ENCODE measurements around the gene LTF. TPM values are rescaled to one million over a fixed set of nuclear protein-coding genes. Genes with fewer than 3 reads are reported as not detected.

The LTF gene
- total and polyA plus RNA-seq, 9 of the 15 experiments (the other 6 are each of a cell fraction or from before 2014, with no cell fraction given), result 0.07 TPM; not detected in 8

DNA sequence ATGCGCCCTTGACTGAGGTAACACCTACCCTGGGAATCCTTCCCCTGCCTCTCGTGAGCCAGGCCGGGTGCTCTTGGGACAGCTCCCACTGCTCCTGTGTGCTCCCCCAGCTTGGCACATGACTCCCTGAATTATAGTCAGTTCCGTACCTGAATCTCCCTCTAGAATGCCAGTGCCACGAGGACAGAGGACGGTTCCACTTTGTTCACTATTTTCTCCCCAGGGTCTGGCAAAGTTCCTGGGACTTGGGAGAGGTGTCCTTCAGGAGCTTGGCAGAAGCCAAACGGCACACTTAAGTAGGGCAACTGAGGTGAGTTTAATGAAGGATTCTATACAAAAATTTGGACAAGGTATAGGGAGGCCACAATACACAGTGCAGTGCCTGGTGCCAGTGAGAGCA, 67.6 kb downstream of the LTF start:
- Histone ChIP-seq H4K20me1 (replicated peaks; ENCODE audit: control insufficient read depth, insufficient read depth, low read length) (no peaks in the 10 kb centered on the region), H3K4me2 (ENCODE audit: insufficient read depth, low read length) (no peak overlapping the region), H3K79me2 (ENCODE audit: control insufficient read depth, insufficient read depth, low read length) (no peaks in the 10 kb centered on the region), H3K9me1 (ENCODE audit: control insufficient read depth, insufficient read depth, low read length) (no peaks in the 10 kb centered on the region), H3K27ac (ENCODE audit: extremely low read depth, low read depth, low read length) (no peak overlapping the region), H3K27me3 (ENCODE audit: control insufficient read depth in 2 of 2, insufficient read depth in 2 of 2, low read length in 2 of 2) (peaks cover 0 to 17% of the 10 kb centered on the region in 2 experiments; a peak in 2 of 5 replicates), H3K4me3 (no peak overlapping the region), H3K4me1 (replicated peaks in 1 of 2; ENCODE audit: control insufficient read depth in 2 of 2, insufficient read depth in 2 of 2, low read length in 2 of 2) (peaks cover 10 to 48% of the 10 kb centered on the region in 2 experiments), H3K36me3 (ENCODE audit: control insufficient read depth, insufficient read depth, low read length) (no peaks in the 10 kb centered on the region), H3K9ac (ENCODE audit: insufficient read depth in 1 of 2, low read depth in 2 of 2, low read length in 2 of 2) (no peak overlapping the region), H2AFZ (ENCODE audit: low read depth, low read length) (no peak overlapping the region), H3K9me3 (replicated peaks; ENCODE audit: control insufficient read depth, insufficient read depth, low read depth, low read length) (no peaks in the 10 kb centered on the region)
- no TSS peak for BruUV-seq (replicated peaks)
- DNase-seq (ENCODE audit: extremely low read depth in 1 of 4, low spot score in 3 of 4) (no peak), ATAC-seq (no peak), FAIRE-seq (no peak)
- intact Hi-C loops (cut with micrococcal nuclease), result no loop called here
- in situ Hi-C loops (cut with MboI), result no loop called here
- ChIA-PET CTCF (ENCODE audit: low intra/inter-chr PET ratio) (no interaction called here), POLR2A (no interaction called here)
- 59% methylated on average over 7 of the region's 7 CpGs for WGBS (ENCODE audit: insufficient coverage, low coverage, missing lambda C conversion rate)
- TF ChIP-seq KLF1 (tag; IDR thresholded peaks at IDR 0.05) (no peak), ARNT (IDR thresholded peaks at IDR 0.05) (no peak), ELF1 (tag; IDR thresholded peaks at IDR 0.05) (no peak), STAT5B (CRISPR knock-in tag; IDR thresholded peaks at IDR 0.05) (no peak), ZNF707 (CRISPR knock-in tag; conservative IDR thresholded peaks at IDR 0.05) (no peak), SRSF3 (IDR thresholded peaks at IDR 0.05; ENCODE audit: insufficient read depth, low read length) (no peak), GATAD2B (IDR thresholded peaks at IDR 0.05; ENCODE audit: borderline replicate concordance) (no peak)
- TF ChIP-seq, protein P1, sequence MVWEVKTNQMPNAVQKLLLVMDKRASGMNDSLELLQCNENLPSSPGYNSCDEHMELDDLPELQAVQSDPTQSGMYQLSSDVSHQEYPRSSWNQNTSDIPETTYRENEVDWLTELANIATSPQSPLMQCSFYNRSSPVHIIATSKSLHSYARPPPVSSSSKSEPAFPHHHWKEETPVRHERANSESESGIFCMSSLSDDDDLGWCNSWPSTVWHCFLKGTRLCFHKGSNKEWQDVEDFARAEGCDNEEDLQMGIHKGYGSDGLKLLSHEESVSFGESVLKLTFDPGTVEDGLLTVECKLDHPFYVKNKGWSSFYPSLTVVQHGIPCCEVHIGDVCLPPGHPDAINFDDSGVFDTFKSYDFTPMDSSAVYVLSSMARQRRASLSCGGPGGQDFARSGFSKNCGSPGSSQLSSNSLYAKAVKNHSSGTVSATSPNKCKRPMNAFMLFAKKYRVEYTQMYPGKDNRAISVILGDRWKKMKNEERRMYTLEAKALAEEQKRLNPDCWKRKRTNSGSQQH (CRISPR knock-in tag; IDR thresholded peaks at IDR 0.05), result no peak
- TF ChIP-seq, protein P2, sequence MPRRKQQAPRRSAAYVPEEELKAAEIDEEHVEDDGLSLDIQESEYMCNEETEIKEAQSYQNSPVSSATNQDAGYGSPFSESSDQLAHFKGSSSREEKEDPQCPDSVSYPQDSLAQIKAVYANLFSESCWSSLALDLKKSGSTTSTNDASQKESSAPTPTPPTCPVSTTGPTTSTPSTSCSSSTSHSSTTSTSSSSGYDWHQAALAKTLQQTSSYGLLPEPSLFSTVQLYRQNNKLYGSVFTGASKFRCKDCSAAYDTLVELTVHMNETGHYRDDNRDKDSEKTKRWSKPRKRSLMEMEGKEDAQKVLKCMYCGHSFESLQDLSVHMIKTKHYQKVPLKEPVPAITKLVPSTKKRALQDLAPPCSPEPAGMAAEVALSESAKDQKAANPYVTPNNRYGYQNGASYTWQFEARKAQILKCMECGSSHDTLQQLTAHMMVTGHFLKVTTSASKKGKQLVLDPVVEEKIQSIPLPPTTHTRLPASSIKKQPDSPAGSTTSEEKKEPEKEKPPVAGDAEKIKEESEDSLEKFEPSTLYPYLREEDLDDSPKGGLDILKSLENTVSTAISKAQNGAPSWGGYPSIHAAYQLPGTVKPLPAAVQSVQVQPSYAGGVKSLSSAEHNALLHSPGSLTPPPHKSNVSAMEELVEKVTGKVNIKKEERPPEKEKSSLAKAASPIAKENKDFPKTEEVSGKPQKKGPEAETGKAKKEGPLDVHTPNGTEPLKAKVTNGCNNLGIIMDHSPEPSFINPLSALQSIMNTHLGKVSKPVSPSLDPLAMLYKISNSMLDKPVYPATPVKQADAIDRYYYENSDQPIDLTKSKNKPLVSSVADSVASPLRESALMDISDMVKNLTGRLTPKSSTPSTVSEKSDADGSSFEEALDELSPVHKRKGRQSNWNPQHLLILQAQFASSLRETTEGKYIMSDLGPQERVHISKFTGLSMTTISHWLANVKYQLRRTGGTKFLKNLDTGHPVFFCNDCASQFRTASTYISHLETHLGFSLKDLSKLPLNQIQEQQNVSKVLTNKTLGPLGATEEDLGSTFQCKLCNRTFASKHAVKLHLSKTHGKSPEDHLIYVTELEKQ (CRISPR knock-in tag; IDR thresholded peaks at IDR 0.05), result no peak

Data from K562 (cell line).